HCT116 (cell line): ENCODE measurements around the gene FOXK1.

Source experiments
- CEBPB ChIP-seq: IDR thresholded peaks from 2 replicates; pipeline ENCODE4 v1.6.1; 2012; ENCODE audit warnings: low read depth
- CTCF ChIP-seq, 3 experiments: fragments of 200-600 bp in 1 of 3; sonication (generic) in 1 of 3; IDR thresholded peaks in 2 of 3; conservative IDR thresholded peaks in 1 of 3; 2 replicates each; pipeline ENCODE4 v1.5.1; 2012 to 2017; ENCODE audit warnings: low read depth in 2 of 3, low read length in 2 of 3, antibody characterized with exemption in 1 of 3, borderline replicate concordance in 1 of 3, control low read depth in 1 of 3, mild to moderate bottlenecking in 1 of 3, mixed read lengths in 1 of 3, mixed run types in 1 of 3, moderate library complexity in 1 of 3; ENCODE audit not compliant: insufficient read depth in 1 of 3
- EZH2 ChIP-seq: fragments of 200-600 bp; sonication (generic); IDR thresholded peaks from 2 replicates; pipeline ENCODE4 v1.6.1; 2017; ENCODE audit warnings: antibody characterized with exemption, mixed run types
- EZH2phosphoT487 ChIP-seq: fragments of 200-600 bp; IDR thresholded peaks from 2 replicates; pipeline ENCODE4 v1.6.1; 2018; ENCODE audit warnings: antibody characterized with exemption, borderline replicate concordance
- MAX ChIP-seq: IDR thresholded peaks from 2 replicates; pipeline ENCODE4 v1.6.1; 2012
- POLR2A ChIP-seq: IDR thresholded peaks from 2 replicates; pipeline ENCODE4 v1.7.0; 2011; ENCODE audit warnings: borderline replicate concordance; ENCODE audit not compliant: insufficient read depth, insufficient read length; ENCODE audit errors: extremely low read depth
- POLR2AphosphoS5 ChIP-seq: IDR thresholded peaks from 2 replicates; pipeline ENCODE4 v1.6.1; 2011; ENCODE audit warnings: mild to moderate bottlenecking, low read depth, low read length, moderate library complexity
- REST ChIP-seq: IDR thresholded peaks from 2 replicates; pipeline ENCODE4 v1.6.1; 2012; ENCODE audit warnings: low read depth
- YY1 ChIP-seq: IDR thresholded peaks from 2 replicates; pipeline ENCODE4 v1.6.1; 2011; ENCODE audit warnings: low read length, low read depth, moderate library complexity, mild to moderate bottlenecking; ENCODE audit not compliant: insufficient replicate concordance; ENCODE audit errors: extremely low read depth
- ZBTB33 ChIP-seq: IDR thresholded peaks from 2 replicates; pipeline ENCODE4 v1.6.1; 2011; ENCODE audit warnings: mild to moderate bottlenecking, low read length, moderate library complexity; ENCODE audit not compliant: insufficient replicate concordance; ENCODE audit errors: extremely low read depth
- ZFX ChIP-seq: fragments of 450-650 bp; IDR thresholded peaks from 2 replicates; pipeline ENCODE4 v1.6.1; 2017
- ZNF274 ChIP-seq: fragments of 200-500 bp; sonication (Bioruptor generic); IDR thresholded peaks from 2 replicates; pipeline ENCODE4 v1.6.1; 2014; ENCODE audit warnings: mild to moderate bottlenecking, low read depth, low read length, inconsistent platforms

- TF ChIP-seq POLR2A (no peak), EZH2phosphoT487 (no peak), CTCF (IDR thresholded peaks at IDR 0.05 in 2 of 3, conservative IDR thresholded peaks at IDR 0.05 in 1 of 3; ENCODE audit: borderline replicate concordance in 1 of 3, insufficient read depth in 1 of 3, low read depth in 2 of 3, low read length in 2 of 3) (no peak), ZNF274 (no peak), CEBPB (no peak), REST (no peak), YY1 (no peak), MAX (no peak), POLR2AphosphoS5 (no peak), EZH2 (no peak), ZFX (no peak), ZBTB33 (no peak)
These were observed 105.4 kb downstream of the FOXK1 start for GRCh38 chr7:4787541-4787940.
